ENCODE data around the gene EML4.

GRCh38 chr2:42217914-42218313 is 48.8 kb downstream of the EML4 start:
- TF ChIP-seq EZH2 (IDR thresholded peaks at IDR 0.05; ENCODE audit: borderline replicate concordance, low read depth, low read length, poor library complexity, severe bottlenecking) (no peak), CTCF (conservative IDR thresholded peaks at IDR 0.05; ENCODE audit: low read depth, low read length) (no peak)

Measured in A673 (cell line).